H1 (cell line): ENCODE results near the gene PPM1M. TPM values are rescaled to one million over a fixed set of nuclear protein-coding genes. Genes with fewer than 3 reads are reported as not detected.
A peak's percentile ranks its signal among the peaks of the same experiment; 100 is the strongest.

Experiments
- CTCF ChIA-PET: fragments of 300-600 bp; sonication (Branson Sonifier 250); formaldehyde crosslinking; loops from one replicate; lab custom pipeline; 2021; ENCODE audit not compliant: partially characterized antibody; lab: Charles Lee
- POLR2A ChIA-PET: fragments of 300-600 bp; sonication (Branson Sonifier 250); formaldehyde crosslinking; loops from one replicate; lab custom pipeline; 2021; ENCODE audit warnings: inconsistent platforms; ENCODE audit not compliant: partially characterized antibody; lab: Charles Lee
- DNase-seq, 2 experiments: peaks; one replicate each; pipeline versions ENCODE4 v3.0.0 to v3.0.0-alpha.2; 2010 to 2022; ENCODE audit warnings: low spot score in 2 of 2, low read depth in 1 of 2, mixed read lengths in 1 of 2
- FAIRE-seq: peaks from 2 replicates; lab custom pipeline; 2011; peaks lifted over from hg19 to GRCh38; lab: Jason Lieb, UNC
- H2AFZ ChIP-seq: 2 replicates; pipeline ENCODE4 v1.8.1; 2012; ENCODE audit warnings: low read length, inconsistent platforms
- H2AK5ac ChIP-seq: 2 replicates; pipeline ENCODE4 v1.6.1; 2013; ENCODE audit warnings: low read depth, low read length
- H2BK120ac ChIP-seq: replicated peaks from 2 replicates; pipeline ENCODE3; 2013; ENCODE audit warnings: low read depth, low read length, inconsistent platforms
- H2BK12ac ChIP-seq: 2 replicates; pipeline ENCODE4 v1.6.1; 2013; ENCODE audit warnings: low read depth, low read length
- H2BK15ac ChIP-seq: 2 replicates; pipeline ENCODE4 v1.6.1; 2013; ENCODE audit warnings: low read length
- H2BK20ac ChIP-seq: 2 replicates; pipeline ENCODE4 v1.6.1; 2013; ENCODE audit warnings: low read length
- H2BK5ac ChIP-seq: 2 replicates; pipeline ENCODE4 v1.6.1; 2013; ENCODE audit warnings: low read depth, low read length
- H3K14ac ChIP-seq: 2 replicates; pipeline ENCODE4 v1.6.1; 2013; ENCODE audit warnings: inconsistent platforms; ENCODE audit not compliant: insufficient read length
- H3K18ac ChIP-seq: 2 replicates; pipeline ENCODE4 v1.6.1; 2013; ENCODE audit warnings: low read length; ENCODE audit errors: extremely low read depth
- H3K23ac ChIP-seq: 2 replicates; pipeline ENCODE4 v1.6.1; 2013; ENCODE audit warnings: inconsistent platforms; ENCODE audit not compliant: insufficient read length
- H3K23me2 ChIP-seq: 2 replicates; pipeline ENCODE4 v1.6.1; 2013; ENCODE audit warnings: low read depth, low read length
- H3K27ac ChIP-seq: 2 replicates; pipeline ENCODE4 v1.6.1; 2011; ENCODE audit warnings: low read depth, low read length, inconsistent platforms
- H3K27me3 ChIP-seq, 4 experiments: replicated peaks in 1 of 4; 1 replicate in 1 of 4; 2 replicates in 3 of 4; pipeline versions ENCODE4 v1.6.1 to v1.8.1; 2011 to 2013; ENCODE audit warnings: low read length in 3 of 4, mild to moderate bottlenecking in 3 of 4, inconsistent platforms in 2 of 4, mixed read lengths in 2 of 4, moderate library complexity in 1 of 4; ENCODE audit not compliant: control insufficient read depth in 3 of 4, insufficient read depth in 3 of 4; ENCODE audit errors: extremely low read depth in 1 of 4
- H3K36me3 ChIP-seq, 4 experiments: 2 replicates each; pipeline versions ENCODE4 v1.6.1 to v1.8.1; 2011 to 2013; ENCODE audit warnings: mild to moderate bottlenecking in 4 of 4, low read length in 3 of 4, moderate library complexity in 2 of 4, control low read depth in 1 of 4, inconsistent platforms in 1 of 4; ENCODE audit not compliant: insufficient read depth in 4 of 4, control insufficient read depth in 2 of 4
- H3K4ac ChIP-seq: replicated peaks from 2 replicates; pipeline ENCODE3; 2013; ENCODE audit warnings: low read length, low read depth, mixed read lengths, inconsistent platforms; ENCODE audit not compliant: insufficient read length
- H3K4me1 ChIP-seq, 4 experiments: replicated peaks in 1 of 4; 1 replicate in 1 of 4; 2 replicates in 3 of 4; pipeline versions ENCODE4 v1.6.1 to v1.8.1; 2011 to 2013; ENCODE audit warnings: low read length in 3 of 4, inconsistent platforms in 2 of 4, mixed read lengths in 1 of 4; ENCODE audit not compliant: insufficient read depth in 4 of 4, control insufficient read depth in 3 of 4
- H3K4me2 ChIP-seq, 2 experiments: 2 replicates each; pipeline versions ENCODE4 v1.6.1 to v1.8.1; 2011 to 2013; ENCODE audit warnings: low read depth in 2 of 2, low read length in 2 of 2, control low read depth in 1 of 2, inconsistent platforms in 1 of 2, mild to moderate bottlenecking in 1 of 2; ENCODE audit not compliant: insufficient read depth in 1 of 2
- H3K4me3 ChIP-seq, 4 experiments: fragments of 200-600, 300-600 bp in 1 of 4; sonication (generic), shearing (Covaris generic), sonication (Bioruptor Twin) in 1 of 4; 2 replicates each; pipeline versions ENCODE4 v1.5.1 to v1.8.1; 2011 to 2016; ENCODE audit warnings: low read length in 4 of 4, low read depth in 3 of 4, control low read depth in 2 of 4, inconsistent platforms in 2 of 4, mild to moderate bottlenecking in 2 of 4, mixed read lengths in 1 of 4, moderate library complexity in 1 of 4; ENCODE audit not compliant: insufficient read depth in 2 of 4; ENCODE audit errors: extremely low read depth in 1 of 4
- H3K56ac ChIP-seq: replicated peaks from 2 replicates; pipeline ENCODE3; 2013; ENCODE audit warnings: low read depth, mild to moderate bottlenecking, mixed read lengths, low read length, inconsistent platforms; ENCODE audit not compliant: insufficient read length
- H3K79me1 ChIP-seq: 2 replicates; pipeline ENCODE4 v1.6.1; 2013; ENCODE audit warnings: low read depth, low read length, control low read depth
- H3K79me2 ChIP-seq, 2 experiments: 2 replicates each; pipeline versions ENCODE4 v1.6.1 to v1.8.1; 2012 to 2013; ENCODE audit warnings: low read length in 2 of 2, mild to moderate bottlenecking in 2 of 2, inconsistent platforms in 1 of 2; ENCODE audit not compliant: insufficient read depth in 2 of 2, control insufficient read depth in 1 of 2
- H3K9ac ChIP-seq, 4 experiments: replicated peaks in 1 of 4; 1 replicate in 1 of 4; 2 replicates in 3 of 4; pipeline versions ENCODE4 v1.6.1 to v1.8.1; 2011 to 2013; ENCODE audit warnings: low read depth in 3 of 4, low read length in 3 of 4, control low read depth in 2 of 4, mild to moderate bottlenecking in 2 of 4, moderate library complexity in 2 of 4, inconsistent platforms in 1 of 4; ENCODE audit errors: extremely low read depth in 1 of 4
- H3K9me3 ChIP-seq, 2 experiments: 2 replicates each; pipeline versions ENCODE4 v1.6.1 to v1.8.1; 2012 to 2013; ENCODE audit warnings: mild to moderate bottlenecking in 2 of 2, moderate library complexity in 2 of 2, control low read depth in 1 of 2, inconsistent platforms in 1 of 2, low read depth in 1 of 2, low read length in 1 of 2, mixed read lengths in 1 of 2; ENCODE audit not compliant: insufficient read depth in 2 of 2
- H4K20me1 ChIP-seq, 2 experiments: replicated peaks in 1 of 2; 2 replicates each; pipeline versions ENCODE3 to v1.8.1; 2011 to 2013; ENCODE audit warnings: inconsistent platforms in 2 of 2, low read length in 2 of 2, mild to moderate bottlenecking in 1 of 2; ENCODE audit not compliant: insufficient read depth in 2 of 2, control insufficient read depth in 1 of 2
- H4K5ac ChIP-seq: 2 replicates; pipeline ENCODE4 v1.6.1; 2013; ENCODE audit warnings: low read length, low read depth, mixed read lengths, inconsistent platforms; ENCODE audit not compliant: insufficient read length
- H4K8ac ChIP-seq: 2 replicates; pipeline ENCODE4 v1.8.0; 2013; ENCODE audit warnings: mild to moderate bottlenecking, moderate library complexity, low read length, inconsistent platforms; ENCODE audit not compliant: insufficient read depth; ENCODE audit errors: extremely low read depth
- H4K91ac ChIP-seq: replicated peaks from 2 replicates; pipeline ENCODE3; 2013; ENCODE audit warnings: low read length, mixed read lengths, inconsistent platforms; ENCODE audit not compliant: insufficient read length
- CHD2 ChIP-seq: IDR thresholded peaks from 2 replicates; pipeline ENCODE4 v1.6.1; 2012; ENCODE audit warnings: low read length, improper control_type of control experiment
- CREB1 ChIP-seq: IDR thresholded peaks from 2 replicates; pipeline ENCODE4 v1.6.1; 2012; ENCODE audit warnings: inconsistent platforms
- CTCF ChIP-seq, 3 experiments: IDR thresholded peaks; 1 replicate in 2 of 3; 2 replicates in 1 of 3; pipeline versions ENCODE4 v1.5.1 to v1.6.1; 2011; ENCODE audit warnings: low read length in 3 of 3, mild to moderate bottlenecking in 3 of 3, inconsistent platforms in 2 of 3, low read depth in 1 of 3, moderate library complexity in 1 of 3; ENCODE audit not compliant: insufficient read depth in 1 of 3; ENCODE audit errors: control extremely low read depth in 1 of 3
- POU5F1 ChIP-seq: IDR thresholded peaks from 2 replicates; pipeline ENCODE4 v1.6.1; 2011; ENCODE audit warnings: low read depth, mild to moderate bottlenecking, low read length, moderate library complexity
- RXRA ChIP-seq: IDR thresholded peaks from 2 replicates; pipeline ENCODE4 v1.6.1; 2011; ENCODE audit warnings: low read depth, mild to moderate bottlenecking, low read length, moderate library complexity; ENCODE audit not compliant: insufficient read depth
- SIRT6 ChIP-seq: IDR thresholded peaks from one replicate; pipeline ENCODE4 v1.7.1; 2012; ENCODE audit warnings: low read length, inconsistent platforms
- SP4 ChIP-seq: IDR thresholded peaks from 2 replicates; pipeline ENCODE4 v1.6.1; 2012; ENCODE audit warnings: low read length, inconsistent platforms
- WGBS, 2 experiments: shearing (Covaris generic) in 1 of 2; methylation state at CpG; one replicate each; pipeline versions ENCODE4 v1.1.6 to v1.1.7; 2013 to 2015; ENCODE audit warnings: low lambda C conversion rate in 2 of 2, mixed read lengths in 2 of 2, inconsistent platforms in 1 of 2, low coverage in 1 of 2, missing lambda C conversion rate in 1 of 2; ENCODE audit not compliant: insufficient replicate concordance in 2 of 2, insufficient coverage in 1 of 2, insufficient read length in 1 of 2; ENCODE audit errors: extremely low coverage in 1 of 2, missing lambda C conversion rate in 1 of 2; 5-methylcytosine and 5-hydroxymethylcytosine counted together
- polyA plus RNA-seq, 7 experiments: library from polyadenylated mRNA; depleted of rRNA in 3 of 7; stranded (reverse) in 5 of 7; unstranded in 2 of 7; fragments of >200 nt in 5 of 7; fragments of 200-250 nt in 2 of 7; gene quantifications; 1 replicate in 5 of 7; 2 replicates in 1 of 7; 4 replicates in 1 of 7; pipeline versions ENCODE4 v1.2.1 to v1.2.3, GENCODE V29; 2011 to 2013; ENCODE audit warnings: missing spikeins in 2 of 7, mixed read lengths in 2 of 7
- total RNA-seq: library from RNA; stranded (reverse); fragmentation: NEBNext Ultra II Directional; extraction: Animal tissue kit (Norgen Biotek cat#: 25700); gene quantifications from 2 replicates; pipeline ENCODE4 v1.2.1, GENCODE V29; 2021
- TF ChIP-seq, protein P1 (sequence below): IDR thresholded peaks from 2 replicates; pipeline ENCODE4 v1.6.1; 2012; ENCODE audit warnings: inconsistent platforms

The PPM1M gene
- total and polyA plus RNA-seq, 2 of the 8 experiments (the other 6 are each of a cell fraction or from before 2014, with no cell fraction given) = 5.2 to 6.3 TPM

DNA sequence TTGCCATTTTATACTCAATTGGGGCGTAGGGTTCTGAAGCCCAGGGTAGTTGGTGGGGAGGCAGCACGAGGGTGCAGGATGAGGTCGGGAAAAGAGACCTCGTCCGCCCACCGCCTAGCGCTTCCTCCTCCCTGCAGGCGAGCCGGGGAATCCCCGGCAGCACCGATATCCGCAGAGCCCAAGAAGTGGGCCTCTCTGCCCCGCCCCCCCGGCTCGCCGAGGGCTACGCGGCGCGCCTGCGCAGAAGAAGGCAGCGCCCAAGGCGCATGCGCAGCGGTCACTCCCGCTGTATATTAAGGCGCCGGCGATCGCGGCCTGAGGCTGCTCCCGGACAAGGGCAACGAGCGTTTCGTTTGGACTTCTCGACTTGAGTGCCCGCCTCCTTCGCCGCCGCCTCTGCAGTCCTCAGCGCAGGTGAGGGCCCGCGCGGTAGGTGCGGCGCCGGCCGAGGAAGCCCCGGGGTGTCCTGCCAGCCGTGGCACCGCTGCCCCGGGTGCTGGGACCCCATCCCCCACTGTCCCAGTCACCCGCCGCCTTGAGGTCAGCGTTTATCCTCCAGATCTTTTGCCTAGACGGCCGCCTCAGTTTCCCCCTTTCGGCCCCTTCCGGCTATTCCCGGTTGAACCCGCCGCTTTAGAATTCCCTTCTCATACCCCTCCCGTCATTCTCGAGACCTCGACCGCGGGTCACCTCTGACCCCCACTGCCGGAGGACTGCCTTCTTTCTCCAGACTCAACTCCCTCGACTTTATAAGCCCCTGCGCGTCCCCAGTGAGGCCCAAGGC is 47.5 kb upstream of the PPM1M start, which contains the start of gene ALAS1:
Gene ALAS1, plus strand, starts transcription at position 319 of the 784 bp plus-strand sequence. CDS start 1,082 bp downstream, outside the sequence.
- 0 out of 2 replicates have a peak within 1 kb of the TSS, but pooled peaks have one; percentile 82 for H2AK5ac ChIP-seq
- H3K56ac ChIP-seq = no peak within 1 kb of the TSS
- peaks cover 4% of the 10 kb centered on the region; the same call in 1 of the 2 replicates for H3K23me2 ChIP-seq
- peak within 1 kb of the TSS; percentile 48 for H2BK120ac ChIP-seq
- peaks cover 0 to 8% of the 10 kb centered on the region in 2 experiments; a peak in 2 of 4 replicates for H3K79me2 ChIP-seq
- ChIA-PET POLR2A (interaction anchor here (0.6 to 2.1 kb wide), 3 partner anchors 43 to 81 kb away, joined by 3 to 14 read pairs (median 5); partner anchors contain the start of genes POC1A and WDR82), CTCF (interaction anchor here (0.6 to 2.4 kb wide), 9 partner anchors 10 to 504 kb away, joined by 3 to 8 read pairs (median 4); no protein-coding TSS in a partner anchor)
- WGBS, 2 experiments = 3% methylated on average over 64 of the region's 71 CpGs; no CpG with 5 or more reads in 1 of the 2 experiments
- H2BK5ac ChIP-seq = peak within 1 kb of the TSS; percentile 76
- H3K14ac ChIP-seq = no peak within 1 kb of the TSS
- peak within 1 kb of the TSS; percentile 69 for H4K5ac ChIP-seq
- H3K79me1 ChIP-seq = no peaks in the 10 kb centered on the region; the same call in none of the 2 replicates
- peak within 1 kb of the TSS; percentile 27; the same call in 1 of the 2 replicates for H2BK12ac ChIP-seq
- H3K18ac ChIP-seq = peak within 1 kb of the TSS; percentile 60
- peak; percentile 87 to 98 for DNase-seq
- H3K4me2 ChIP-seq = peak within 1 kb of the TSS; percentile 92 to 93
- H4K8ac ChIP-seq = peak within 1 kb of the TSS; percentile 81
- peaks cover 0 to 3% (median under 1%) of the 10 kb centered on the region in 4 experiments; a peak in 4 of 7 replicates for H3K27me3 ChIP-seq
- peaks cover 6 to 29% (median 12%) of the 10 kb centered on the region in 4 experiments for H3K36me3 ChIP-seq
- no peaks in the 10 kb centered on the region for H3K9me3 ChIP-seq
- no peak within 1 kb of the TSS for H3K23ac ChIP-seq
- H4K20me1 ChIP-seq = peaks cover 0 to 3% of the 10 kb centered on the region in 2 experiments
- H2BK20ac ChIP-seq = peak within 1 kb of the TSS; percentile 72; the same call in 1 of the 2 replicates
- H2BK15ac ChIP-seq = 0 out of 2 replicates have a peak within 1 kb of the TSS, but pooled peaks have one; percentile 36
- peak within 1 kb of the TSS; percentile 95 for H2AFZ ChIP-seq
- peak within 1 kb of the TSS; percentile 28 for H3K4ac ChIP-seq
- peaks cover 0 to 12% (median 7%) of the 10 kb centered on the region in 4 experiments; a peak in 6 of 7 replicates for H3K4me1 ChIP-seq
- peak within 1 kb of the TSS; percentile 41; the same call in 1 of the 2 replicates for H3K27ac ChIP-seq
- peak within 1 kb of the TSS; percentile 93 for H4K91ac ChIP-seq
- H3K4me3 ChIP-seq = peak within 1 kb of the TSS; percentile 80 to 94 (median 85)
- no peak for FAIRE-seq
- H3K9ac ChIP-seq = peak within 1 kb of the TSS; percentile 59 to 78 (median 68)
- TF ChIP-seq SIRT6 (no peak), CHD2 (peak; percentile 56), CREB1 (0 out of 2 replicates have a peak, but pooled peaks have one; percentile 30), RXRA (no peak), POU5F1 (no peak), SP4 (peak; percentile 88), CTCF (IDR thresholded peaks at IDR 0.05; ENCODE audit: control extremely low read depth in 1 of 3, insufficient read depth in 1 of 3, low read depth in 1 of 3, low read length in 3 of 3) (peak in 2 of 3 experiments; percentile 6 to 14; a peak in 2 of 4 replicates)
- TF ChIP-seq, protein P1, sequence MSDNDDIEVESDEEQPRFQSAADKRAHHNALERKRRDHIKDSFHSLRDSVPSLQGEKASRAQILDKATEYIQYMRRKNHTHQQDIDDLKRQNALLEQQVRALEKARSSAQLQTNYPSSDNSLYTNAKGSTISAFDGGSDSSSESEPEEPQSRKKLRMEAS = peak; percentile 75
